Measurements from ENCODE around the gene ANKIB1.

GRCh38 chr7:92422926-92423325, 177.2 kb downstream of the ANKIB1 start:
- TF ChIP-seq, protein P1, sequence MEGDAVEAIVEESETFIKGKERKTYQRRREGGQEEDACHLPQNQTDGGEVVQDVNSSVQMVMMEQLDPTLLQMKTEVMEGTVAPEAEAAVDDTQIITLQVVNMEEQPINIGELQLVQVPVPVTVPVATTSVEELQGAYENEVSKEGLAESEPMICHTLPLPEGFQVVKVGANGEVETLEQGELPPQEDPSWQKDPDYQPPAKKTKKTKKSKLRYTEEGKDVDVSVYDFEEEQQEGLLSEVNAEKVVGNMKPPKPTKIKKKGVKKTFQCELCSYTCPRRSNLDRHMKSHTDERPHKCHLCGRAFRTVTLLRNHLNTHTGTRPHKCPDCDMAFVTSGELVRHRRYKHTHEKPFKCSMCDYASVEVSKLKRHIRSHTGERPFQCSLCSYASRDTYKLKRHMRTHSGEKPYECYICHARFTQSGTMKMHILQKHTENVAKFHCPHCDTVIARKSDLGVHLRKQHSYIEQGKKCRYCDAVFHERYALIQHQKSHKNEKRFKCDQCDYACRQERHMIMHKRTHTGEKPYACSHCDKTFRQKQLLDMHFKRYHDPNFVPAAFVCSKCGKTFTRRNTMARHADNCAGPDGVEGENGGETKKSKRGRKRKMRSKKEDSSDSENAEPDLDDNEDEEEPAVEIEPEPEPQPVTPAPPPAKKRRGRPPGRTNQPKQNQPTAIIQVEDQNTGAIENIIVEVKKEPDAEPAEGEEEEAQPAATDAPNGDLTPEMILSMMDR (IDR thresholded peaks at IDR 0.05): no peak
- TF ChIP-seq EZH2 (IDR thresholded peaks at IDR 0.05; ENCODE audit: borderline replicate concordance, insufficient read depth, low read depth, low read length, poor library complexity, severe bottlenecking): no peak
